Astrocyte (in vitro differentiated cells and primary cell): ENCODE results near the gene NFATC3. TPM values are rescaled to one million over a fixed set of nuclear protein-coding genes. Genes with fewer than 3 reads are reported as not detected.

Experiments used
- DNase-seq: peaks from one replicate; pipeline ENCODE4 v3.0.0-alpha.2; 2010; ENCODE audit warnings: low read depth
- FAIRE-seq: peaks from 2 replicates; lab custom pipeline; 2011; peaks lifted over from hg19 to GRCh38; lab: Jason Lieb, UNC
- H2AFZ ChIP-seq: 2 replicates; pipeline ENCODE4 v1.6.0; 2012; ENCODE audit warnings: low read depth, low read length, inconsistent platforms
- H3K27ac ChIP-seq: 2 replicates; pipeline ENCODE4 v1.5.1; 2011; ENCODE audit warnings: low read depth, low read length, inconsistent platforms
- H3K27me3 ChIP-seq: 2 replicates; pipeline ENCODE4 v1.6.0; 2011; ENCODE audit warnings: low read length, inconsistent platforms; ENCODE audit not compliant: insufficient read depth
- H3K36me3 ChIP-seq: 2 replicates; pipeline ENCODE4 v1.5.1; 2011; ENCODE audit warnings: low read length, inconsistent platforms; ENCODE audit not compliant: insufficient read depth
- H3K4me1 ChIP-seq: 2 replicates; pipeline ENCODE4 v1.5.1; 2011; ENCODE audit warnings: low read length, inconsistent platforms; ENCODE audit not compliant: insufficient read depth
- H3K4me2 ChIP-seq: 2 replicates; pipeline ENCODE4 v1.6.0; 2012; ENCODE audit warnings: low read length, inconsistent platforms
- H3K4me3 ChIP-seq: 2 replicates; pipeline ENCODE4 v1.5.1; 2011; ENCODE audit warnings: low read depth, mild to moderate bottlenecking, low read length, inconsistent platforms; ENCODE audit not compliant: insufficient read depth
- H3K79me2 ChIP-seq: 2 replicates; pipeline ENCODE4 v1.6.0; 2012; ENCODE audit warnings: mild to moderate bottlenecking, low read length, inconsistent platforms; ENCODE audit not compliant: insufficient read depth
- H3K9ac ChIP-seq: 2 replicates; pipeline ENCODE4 v1.6.0; 2012; ENCODE audit warnings: mild to moderate bottlenecking, low read length, inconsistent platforms
- H3K9me3 ChIP-seq: 2 replicates; pipeline ENCODE4 v1.5.1; 2012; ENCODE audit warnings: low read depth, mild to moderate bottlenecking, low read length, inconsistent platforms; ENCODE audit not compliant: insufficient read depth
- H4K20me1 ChIP-seq: 2 replicates; pipeline ENCODE4 v1.6.0; 2012; ENCODE audit warnings: low read length, inconsistent platforms; ENCODE audit not compliant: insufficient read depth
- H3K27ac Mint-ChIP-seq: one replicate; pipeline ENCODE4 v1.8.0; 2021; ENCODE audit warnings: mild to moderate bottlenecking, mixed read lengths; ENCODE audit not compliant: unreplicated experiment
- H3K27me3 Mint-ChIP-seq: one replicate; pipeline ENCODE4 v1.8.0; 2021; ENCODE audit warnings: low read depth, mixed read lengths; ENCODE audit not compliant: unreplicated experiment
- H3K36me3 Mint-ChIP-seq: one replicate; pipeline ENCODE4 v1.8.0; 2021; ENCODE audit warnings: low read depth, mixed read lengths; ENCODE audit not compliant: unreplicated experiment
- H3K4me1 Mint-ChIP-seq: one replicate; pipeline ENCODE4 v1.8.0; 2021; ENCODE audit warnings: low read depth, mixed read lengths; ENCODE audit not compliant: unreplicated experiment
- H3K4me3 Mint-ChIP-seq: one replicate; pipeline ENCODE4 v1.8.0; 2021; ENCODE audit warnings: mild to moderate bottlenecking, moderate library complexity, mixed read lengths; ENCODE audit not compliant: unreplicated experiment
- H3K9me3 Mint-ChIP-seq: one replicate; pipeline ENCODE4 v1.8.0; 2021; ENCODE audit warnings: mild to moderate bottlenecking, mixed read lengths; ENCODE audit not compliant: unreplicated experiment
- EZH2 ChIP-seq: IDR thresholded peaks from 2 replicates; pipeline ENCODE4 v1.6.1; 2012; ENCODE audit warnings: mild to moderate bottlenecking, low read length, inconsistent platforms; ENCODE audit not compliant: insufficient read depth
- total RNA-seq: library from RNA; stranded (reverse); gene quantifications from 2 replicates; pipeline ENCODE4 v1.2.1, GENCODE V29; 2021
- TF ChIP-seq, protein P1 (sequence below): IDR thresholded peaks from 2 replicates; pipeline ENCODE4 v1.5.1; 2011; ENCODE audit warnings: low read depth, mild to moderate bottlenecking, inconsistent platforms, low read length, moderate library complexity; ENCODE audit not compliant: insufficient read depth

The NFATC3 gene
- total RNA-seq, 1 donor from 2014 or later, result 34.0 TPM

DNA sequence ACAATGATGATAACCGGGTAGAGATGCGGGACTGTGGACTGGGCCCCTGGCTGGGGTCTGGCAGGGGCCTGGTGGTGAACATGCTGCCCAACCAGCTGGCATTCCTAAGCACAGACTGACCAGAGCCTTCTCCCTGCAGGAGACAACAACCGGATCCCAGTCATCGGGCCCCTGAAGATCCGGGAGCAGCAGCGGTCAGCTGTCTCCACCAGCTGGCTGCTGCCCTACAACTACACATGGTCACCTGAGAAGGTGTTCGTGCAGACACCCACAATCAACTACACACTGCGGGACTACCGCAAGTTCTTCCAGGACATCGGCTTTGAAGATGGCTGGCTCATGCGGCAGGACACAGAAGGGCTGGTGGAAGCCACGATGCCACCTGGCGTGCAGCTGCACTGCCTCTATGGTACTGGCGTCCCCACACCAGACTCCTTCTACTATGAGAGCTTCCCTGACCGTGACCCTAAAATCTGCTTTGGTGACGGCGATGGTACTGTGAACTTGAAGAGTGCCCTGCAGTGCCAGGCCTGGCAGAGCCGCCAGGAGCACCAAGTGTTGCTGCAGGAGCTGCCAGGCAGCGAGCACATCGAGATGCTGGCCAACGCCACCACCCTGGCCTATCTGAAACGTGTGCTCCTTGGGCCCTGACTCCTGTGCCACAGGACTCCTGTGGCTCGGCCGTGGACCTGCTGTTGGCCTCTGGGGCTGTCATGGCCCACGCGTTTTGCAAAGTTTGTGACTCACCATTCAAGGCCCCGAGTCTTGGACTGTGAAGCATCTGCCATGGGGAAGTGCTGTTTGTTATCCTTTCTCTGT lies 174.0 kb downstream of the NFATC3 start:
- no peak overlapping the region for H3K9ac ChIP-seq
- Mint-ChIP-seq H3K36me3 (peaks cover 8% of the 10 kb centered on the region), H3K27ac (no peak overlapping the region), H3K27me3 (no peaks in the 10 kb centered on the region), H3K4me3 (no peak overlapping the region), H3K9me3 (no peaks in the 10 kb centered on the region), H3K4me1 (peaks cover 8% of the 10 kb centered on the region)
- H3K4me3 ChIP-seq, result no peak overlapping the region
- H3K9me3 ChIP-seq, result no peaks in the 10 kb centered on the region
- peaks cover 6% of the 10 kb centered on the region for H4K20me1 ChIP-seq
- peaks cover 6% of the 10 kb centered on the region for H3K79me2 ChIP-seq
- TF ChIP-seq EZH2, result no peak
- TF ChIP-seq, protein P1, sequence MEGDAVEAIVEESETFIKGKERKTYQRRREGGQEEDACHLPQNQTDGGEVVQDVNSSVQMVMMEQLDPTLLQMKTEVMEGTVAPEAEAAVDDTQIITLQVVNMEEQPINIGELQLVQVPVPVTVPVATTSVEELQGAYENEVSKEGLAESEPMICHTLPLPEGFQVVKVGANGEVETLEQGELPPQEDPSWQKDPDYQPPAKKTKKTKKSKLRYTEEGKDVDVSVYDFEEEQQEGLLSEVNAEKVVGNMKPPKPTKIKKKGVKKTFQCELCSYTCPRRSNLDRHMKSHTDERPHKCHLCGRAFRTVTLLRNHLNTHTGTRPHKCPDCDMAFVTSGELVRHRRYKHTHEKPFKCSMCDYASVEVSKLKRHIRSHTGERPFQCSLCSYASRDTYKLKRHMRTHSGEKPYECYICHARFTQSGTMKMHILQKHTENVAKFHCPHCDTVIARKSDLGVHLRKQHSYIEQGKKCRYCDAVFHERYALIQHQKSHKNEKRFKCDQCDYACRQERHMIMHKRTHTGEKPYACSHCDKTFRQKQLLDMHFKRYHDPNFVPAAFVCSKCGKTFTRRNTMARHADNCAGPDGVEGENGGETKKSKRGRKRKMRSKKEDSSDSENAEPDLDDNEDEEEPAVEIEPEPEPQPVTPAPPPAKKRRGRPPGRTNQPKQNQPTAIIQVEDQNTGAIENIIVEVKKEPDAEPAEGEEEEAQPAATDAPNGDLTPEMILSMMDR, result no peak
- peaks cover 7% of the 10 kb centered on the region for H3K36me3 ChIP-seq
- no peak overlapping the region for H2AFZ ChIP-seq
- DNase-seq, result no peak
- H3K27me3 ChIP-seq, result no peaks in the 10 kb centered on the region
- H3K4me1 ChIP-seq, result peaks cover 10% of the 10 kb centered on the region
- no peak for FAIRE-seq
- H3K27ac ChIP-seq, result no peak overlapping the region
- no peak overlapping the region for H3K4me2 ChIP-seq

DNA sequence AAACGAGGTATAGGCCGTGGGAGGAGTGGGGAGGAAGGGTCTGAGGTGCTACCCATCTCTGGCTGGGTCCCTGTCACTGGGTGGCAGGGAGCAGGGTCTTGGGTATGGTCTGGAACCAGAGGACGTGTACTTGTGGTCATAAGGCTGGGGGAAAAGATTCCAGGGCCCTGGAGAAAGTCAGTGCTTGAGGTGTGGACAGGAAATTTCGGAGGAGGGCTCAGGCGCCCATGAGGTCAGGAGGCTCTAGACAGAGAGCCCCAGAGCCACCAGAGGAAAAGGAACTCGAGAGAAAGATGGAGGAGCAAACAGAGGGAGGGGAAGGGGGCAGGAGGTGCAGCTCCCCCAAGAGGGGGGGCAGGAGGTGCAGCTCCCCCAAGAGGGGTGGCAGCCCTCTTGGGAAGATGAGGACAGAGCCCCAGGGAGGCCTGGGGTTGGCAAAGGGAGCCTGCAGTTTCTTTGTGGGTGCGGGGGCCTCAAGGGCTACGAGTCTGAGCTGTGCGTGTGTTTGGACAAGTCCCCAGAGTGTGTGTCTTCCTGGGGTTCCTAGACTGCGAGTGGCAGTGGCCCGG lies 178.5 kb downstream of the NFATC3 start:
- FAIRE-seq (no peak), DNase-seq (no peak)
- peaks cover 8% of the 10 kb centered on the region for H3K4me1 ChIP-seq
- Mint-ChIP-seq H3K4me1 (peaks cover 13% of the 10 kb centered on the region), H3K4me3 (peak overlapping the region; percentile 93), H3K36me3 (peaks cover 8% of the 10 kb centered on the region), H3K9me3 (no peaks in the 10 kb centered on the region), H3K27me3 (no peaks in the 10 kb centered on the region), H3K27ac (peak overlapping the region; percentile 99)
- peaks cover 3% of the 10 kb centered on the region for H3K36me3 ChIP-seq
- H3K79me2 ChIP-seq, result peaks cover 48% of the 10 kb centered on the region
- H3K9ac ChIP-seq, result peak overlapping the region; percentile 99
- H3K4me3 ChIP-seq, result peak overlapping the region; percentile 84
- H4K20me1 ChIP-seq, result peaks cover 29% of the 10 kb centered on the region
- H3K9me3 ChIP-seq, result no peaks in the 10 kb centered on the region
- H3K4me2 ChIP-seq, result peak overlapping the region; percentile 94
- H2AFZ ChIP-seq, result peak overlapping the region; percentile 94
- TF ChIP-seq, protein P1, result no peak
- no peak for TF ChIP-seq EZH2
- H3K27ac ChIP-seq, result peak overlapping the region; percentile 93
- H3K27me3 ChIP-seq, result no peaks in the 10 kb centered on the region
